GM20431 (cell line): ENCODE data around the gene ITPRID2.

Experiments
- in situ Hi-C: fragments of 300-500 bp; cut with MseI, MboI; formaldehyde crosslinking; loops from one replicate; pipeline ENCODE4 v1.15.0; 2020; ENCODE audit warnings: low sequenced_read_pairs; ENCODE audit not compliant: unreplicated experiment

Gene ITPRID2

GRCh38 chr2:181878448-181878847 lies 13.1 kb upstream of the ITPRID2 start:
- in situ Hi-C loops, result no loop called here

GRCh38 chr2:181879295-181879694 lies 12.2 kb upstream of the ITPRID2 start:
- in situ Hi-C loops, result no loop called here

GRCh38 chr2:181882246-181883020 lies 9.1 kb upstream of the ITPRID2 start:
- in situ Hi-C loops, result no loop called here

GRCh38 chr2:181884601-181885000 lies 6.9 kb upstream of the ITPRID2 start:
- in situ Hi-C loops, result no loop called here

- in situ Hi-C loops, result no loop called here
These were observed 6.4 kb upstream of the ITPRID2 start for GRCh38 chr2:181885096-181885495.

- in situ Hi-C loops, result no loop called here
These were observed 5.3 kb upstream of the ITPRID2 start for GRCh38 chr2:181886192-181886591.

GRCh38 chr2:181887045-181887444 lies 4.5 kb upstream of the ITPRID2 start:
- in situ Hi-C loops, result no loop called here

- in situ Hi-C loops, result no loop called here
These were observed 1.8 kb upstream of the ITPRID2 start for GRCh38 chr2:181889776-181890175.

GRCh38 chr2:181890271-181890670 lies 1.3 kb upstream of the ITPRID2 start:
- in situ Hi-C loops, result no loop called here

- in situ Hi-C loops, result no loop called here
These were observed 652 bp downstream of the ITPRID2 start for GRCh38 chr2:181891966-181892798.

- in situ Hi-C loops, result no loop called here
These were observed 1.4 kb downstream of the ITPRID2 start for GRCh38 chr2:181892799-181893435.

GRCh38 chr2:181894381-181894780 lies 2.9 kb downstream of the ITPRID2 start:
- in situ Hi-C loops, result no loop called here

GRCh38 chr2:181895818-181896217 lies 4.3 kb downstream of the ITPRID2 start:
- in situ Hi-C loops, result no loop called here

GRCh38 chr2:181896286-181896685 lies 4.8 kb downstream of the ITPRID2 start:
- in situ Hi-C loops, result no loop called here

- in situ Hi-C loops, result loop anchor here (25.0 kb wide), 1 partner anchor 163 kb away; no protein-coding TSS in a partner anchor
These were observed 8.6 kb downstream of the ITPRID2 start for GRCh38 chr2:181900007-181900651.

GRCh38 chr2:181902625-181903024 lies 11.1 kb downstream of the ITPRID2 start:
- in situ Hi-C loops, result loop anchor here (25.0 kb wide), 1 partner anchor 165 kb away; no protein-coding TSS in a partner anchor

GRCh38 chr2:181904022-181904632 lies 12.6 kb downstream of the ITPRID2 start:
- in situ Hi-C loops, result loop anchor here (25.0 kb wide), 1 partner anchor 167 kb away; no protein-coding TSS in a partner anchor

- in situ Hi-C loops, result loop anchor here (25.0 kb wide), 1 partner anchor 170 kb away; no protein-coding TSS in a partner anchor
These were observed 15.5 kb downstream of the ITPRID2 start for GRCh38 chr2:181907057-181907456.

- in situ Hi-C loops, result loop anchor here (25.0 kb wide), 1 partner anchor 170 kb away; no protein-coding TSS in a partner anchor
These were observed 16.1 kb downstream of the ITPRID2 start for GRCh38 chr2:181907635-181908034.
